ENCODE measurements around the gene RNF220.

- TF ChIP-seq CREB1 (CRISPR knock-in tag; IDR thresholded peaks at IDR 0.05) (no peak), ZNF423 (CRISPR knock-in tag; IDR thresholded peaks at IDR 0.05) (no peak), ERG (CRISPR knock-in tag; IDR thresholded peaks at IDR 0.05) (no peak), CTCF (IDR thresholded peaks at IDR 0.05) (no peak)
These were observed 268.1 kb downstream of the RNF220 start for GRCh38 chr1:44672961-44673674.

Data from WTC11 (cell line).